ENCODE results near the gene CEP112.

DNA sequence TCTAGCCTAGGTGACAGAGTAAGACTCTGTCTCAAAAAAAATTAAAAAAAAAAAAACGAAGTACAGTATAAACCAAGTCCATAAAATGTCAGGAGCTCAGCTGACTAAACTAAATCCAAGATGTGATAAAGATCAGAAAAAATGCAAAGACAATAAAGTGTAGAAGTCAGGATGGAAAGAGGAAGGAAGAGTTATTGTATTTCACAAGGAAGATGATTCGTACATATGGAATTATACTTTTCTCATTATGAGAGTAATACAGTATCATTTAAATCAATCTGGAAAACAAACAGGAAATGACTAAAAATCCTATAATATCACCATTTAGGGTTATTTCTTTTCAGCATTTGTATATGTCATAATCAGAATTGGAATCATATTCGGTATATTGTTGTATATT is 48.7 kb upstream of the CEP112 start:
- TF ChIP-seq SUZ12 (IDR thresholded peaks at IDR 0.05; ENCODE audit: low read length) (no peak), CEBPB (IDR thresholded peaks at IDR 0.05; ENCODE audit: low read depth, low read length) (no peak), EZH2 (IDR thresholded peaks at IDR 0.05; ENCODE audit: low read depth, low read length, severe bottlenecking) (no peak), POLR2AphosphoS5 (IDR thresholded peaks at IDR 0.05; ENCODE audit: low read depth, low read length) (no peak), CTCF (IDR thresholded peaks at IDR 0.05; ENCODE audit: control extremely low read depth in 1 of 3, insufficient read depth in 1 of 3, low read depth in 1 of 3, low read length in 3 of 3) (no peak), RAD21 (IDR thresholded peaks at IDR 0.05 in 1 of 2, conservative IDR thresholded peaks at IDR 0.05 in 1 of 2; ENCODE audit: low read depth in 2 of 2, low read length in 2 of 2) (no peak), GTF2F1 (IDR thresholded peaks at IDR 0.05; ENCODE audit: borderline replicate concordance, low read depth, low read length) (no peak), EGR1 (IDR thresholded peaks at IDR 0.05; ENCODE audit: borderline replicate concordance, low read depth, low read length) (no peak), HDAC6 (IDR thresholded peaks at IDR 0.05; ENCODE audit: low read depth, low read length) (no peak), SIX5 (IDR thresholded peaks at IDR 0.05; ENCODE audit: low read depth, low read length) (no peak), POLR2A (IDR thresholded peaks at IDR 0.05; ENCODE audit: control extremely low read depth in 1 of 2, low read depth in 2 of 2, low read length in 2 of 2) (no peak)

Measured in H1 (cell line).